SW480 (cell line): ENCODE measurements around the gene ARHGAP45.

ENCODE experiments used
- DNase-seq: peaks from one replicate; pipeline ENCODE4 v3.0.0-alpha.2; 2016; ENCODE audit warnings: low spot score

The ARHGAP45 gene

DNA sequence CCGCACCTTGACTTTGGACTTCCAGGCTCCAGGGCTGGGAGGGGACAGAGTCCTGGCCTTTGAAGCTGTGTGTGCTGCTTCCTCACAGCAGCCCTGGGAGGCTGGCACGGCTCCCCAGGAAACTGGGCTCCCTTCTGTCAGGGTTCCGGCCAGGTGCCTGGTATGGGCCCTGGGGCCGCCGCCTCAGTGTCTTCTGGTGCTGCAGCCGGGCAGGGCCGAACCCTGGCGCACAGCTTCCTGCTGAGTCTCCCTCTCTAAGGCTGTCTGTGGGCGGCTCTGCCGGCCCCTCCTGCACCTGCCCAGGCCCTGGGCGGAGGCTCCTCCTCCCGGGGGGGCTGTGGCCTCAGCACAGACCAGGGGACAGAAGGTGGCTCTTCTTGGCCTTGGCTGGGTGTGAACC lies 69.2 kb downstream of the ARHGAP45 start:
- no peak for DNase-seq
